ENCODE data around the gene OTUD4. TPM values are rescaled to one million over a fixed set of nuclear protein-coding genes. Genes with fewer than 3 reads are reported as not detected.

OTUD4 gene, protein sequence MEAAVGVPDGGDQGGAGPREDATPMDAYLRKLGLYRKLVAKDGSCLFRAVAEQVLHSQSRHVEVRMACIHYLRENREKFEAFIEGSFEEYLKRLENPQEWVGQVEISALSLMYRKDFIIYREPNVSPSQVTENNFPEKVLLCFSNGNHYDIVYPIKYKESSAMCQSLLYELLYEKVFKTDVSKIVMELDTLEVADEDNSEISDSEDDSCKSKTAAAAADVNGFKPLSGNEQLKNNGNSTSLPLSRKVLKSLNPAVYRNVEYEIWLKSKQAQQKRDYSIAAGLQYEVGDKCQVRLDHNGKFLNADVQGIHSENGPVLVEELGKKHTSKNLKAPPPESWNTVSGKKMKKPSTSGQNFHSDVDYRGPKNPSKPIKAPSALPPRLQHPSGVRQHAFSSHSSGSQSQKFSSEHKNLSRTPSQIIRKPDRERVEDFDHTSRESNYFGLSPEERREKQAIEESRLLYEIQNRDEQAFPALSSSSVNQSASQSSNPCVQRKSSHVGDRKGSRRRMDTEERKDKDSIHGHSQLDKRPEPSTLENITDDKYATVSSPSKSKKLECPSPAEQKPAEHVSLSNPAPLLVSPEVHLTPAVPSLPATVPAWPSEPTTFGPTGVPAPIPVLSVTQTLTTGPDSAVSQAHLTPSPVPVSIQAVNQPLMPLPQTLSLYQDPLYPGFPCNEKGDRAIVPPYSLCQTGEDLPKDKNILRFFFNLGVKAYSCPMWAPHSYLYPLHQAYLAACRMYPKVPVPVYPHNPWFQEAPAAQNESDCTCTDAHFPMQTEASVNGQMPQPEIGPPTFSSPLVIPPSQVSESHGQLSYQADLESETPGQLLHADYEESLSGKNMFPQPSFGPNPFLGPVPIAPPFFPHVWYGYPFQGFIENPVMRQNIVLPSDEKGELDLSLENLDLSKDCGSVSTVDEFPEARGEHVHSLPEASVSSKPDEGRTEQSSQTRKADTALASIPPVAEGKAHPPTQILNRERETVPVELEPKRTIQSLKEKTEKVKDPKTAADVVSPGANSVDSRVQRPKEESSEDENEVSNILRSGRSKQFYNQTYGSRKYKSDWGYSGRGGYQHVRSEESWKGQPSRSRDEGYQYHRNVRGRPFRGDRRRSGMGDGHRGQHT
- total RNA-seq = 32.1 and 33.1 TPM in 2 replicates

DNA sequence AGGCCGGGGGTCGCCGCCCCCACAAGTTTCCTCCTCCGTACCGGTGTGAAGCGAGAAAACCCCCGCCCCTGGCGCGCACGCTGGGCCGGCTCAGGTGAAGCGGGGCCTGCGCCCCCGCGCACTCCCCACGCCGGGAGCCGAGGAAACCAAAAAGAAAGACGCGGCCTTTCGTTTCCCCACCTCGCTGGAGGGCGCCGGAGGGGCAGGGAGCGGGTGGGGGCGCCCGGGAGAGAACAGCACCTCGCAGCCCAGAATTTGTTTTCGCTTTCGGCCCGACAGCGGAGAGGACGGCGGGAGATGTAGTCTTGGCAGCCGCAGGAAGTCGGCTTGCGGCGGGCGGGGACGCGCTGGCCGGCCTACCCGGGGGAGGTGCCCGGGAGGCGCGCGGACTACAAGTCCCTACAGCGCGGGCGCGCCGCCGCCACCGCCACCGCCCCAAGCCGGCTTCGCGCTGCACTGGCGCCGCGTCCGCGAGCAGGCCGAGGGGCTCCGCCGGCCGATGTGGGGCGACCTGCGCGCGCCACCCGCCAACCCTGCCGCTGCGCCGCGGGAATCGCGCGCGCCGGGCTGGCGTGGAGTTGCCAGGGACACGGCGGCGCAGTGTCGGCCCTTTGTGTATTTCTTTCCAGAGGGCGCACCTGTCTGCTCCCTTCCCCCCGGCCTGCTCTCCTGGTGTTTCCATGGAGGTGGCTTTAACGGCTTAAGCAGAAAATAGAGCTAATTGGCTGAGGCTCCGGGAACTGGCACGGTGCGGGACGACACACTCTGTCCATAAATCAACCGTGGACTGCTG lies at the start of gene OTUD4:
OTUD4 (minus strand) TSS at position 292 of the 793 bp plus-strand sequence. CDS start 616 bp downstream, outside the sequence.

GRCh38 chr4:145097821-145098674 lies 82.3 kb downstream of the OTUD4 start, which contains the start of the genes ABCE1 and ANAPC10:
ABCE1 (plus strand) TSS chr4:145098311; CDS start chr4:145104413, 6,102 bp downstream.
ANAPC10 (minus strand) TSS chr4:145098196; CDS start chr4:145096099, 2,097 bp downstream.

Other genes with a start within 250 kb of the OTUD4 start
- gene ANAPC10, start 82.4 kb downstream of the OTUD4 start, total RNA-seq = 22.3 and 23.3 TPM in 2 replicates
- 130 and 158 TPM in 2 replicates for gene ABCE1, start 82.3 kb downstream of the OTUD4 start, total RNA-seq